HUES6 (cell line): ENCODE measurements around the gene CTBP2.

Experiments
- H3K27ac ChIP-seq: 2 replicates; pipeline ENCODE4 v1.7.0; 2013; ENCODE audit warnings: low read depth, mild to moderate bottlenecking, low read length, inconsistent platforms
- H3K27me3 ChIP-seq: 2 replicates; pipeline ENCODE4 v1.6.1; 2013; ENCODE audit warnings: low read length; ENCODE audit not compliant: control insufficient read depth, insufficient read depth
- H3K36me3 ChIP-seq: 2 replicates; pipeline ENCODE4 v1.6.1; 2013; ENCODE audit warnings: low read length; ENCODE audit not compliant: control insufficient read depth, insufficient read depth
- H3K4me1 ChIP-seq: 2 replicates; pipeline ENCODE4 v1.6.1; 2013; ENCODE audit warnings: low read length; ENCODE audit not compliant: control insufficient read depth, insufficient read depth
- H3K4me3 ChIP-seq: 2 replicates; pipeline ENCODE4 v1.5.1; 2013; ENCODE audit warnings: low read depth, low read length
- H3K9ac ChIP-seq: one replicate; pipeline ENCODE4 v1.6.1; 2013; ENCODE audit warnings: mild to moderate bottlenecking, low read length
- H3K9me3 ChIP-seq: 2 replicates; pipeline ENCODE4 v1.6.1; 2013; ENCODE audit warnings: low read depth, low read length; ENCODE audit not compliant: control insufficient read depth, insufficient read depth

The CTBP2 gene

GRCh38 chr10:125101581-125101980, 58.8 kb downstream of the CTBP2 start:
- Histone ChIP-seq H3K27ac (no peak overlapping the region), H3K4me1 (peaks cover 45% of the 10 kb centered on the region), H3K27me3 (no peaks in the 10 kb centered on the region), H3K9me3 (no peaks in the 10 kb centered on the region), H3K4me3 (no peak overlapping the region), H3K9ac (no peak overlapping the region), H3K36me3 (peaks cover 52% of the 10 kb centered on the region)

DNA sequence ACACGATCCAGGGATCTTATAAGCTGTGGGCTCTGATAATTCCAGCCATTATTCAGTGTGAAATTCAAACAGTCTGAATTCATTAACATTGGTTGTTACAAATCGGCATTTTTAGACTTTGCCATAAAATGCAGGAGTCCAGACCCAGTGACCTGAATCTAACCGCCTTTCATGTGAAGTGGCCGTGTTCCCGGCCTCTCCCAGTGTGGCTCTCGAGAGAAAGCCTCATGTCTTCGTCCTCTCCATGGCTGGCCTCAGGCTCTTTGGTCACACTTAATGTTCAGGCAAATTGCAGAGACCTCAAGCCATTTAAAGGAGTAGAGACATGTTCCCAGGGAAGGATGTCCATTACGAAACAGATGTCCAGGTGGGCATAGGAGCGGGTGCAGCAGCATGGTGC, 59.3 kb downstream of the CTBP2 start:
- no peak overlapping the region for H3K27ac ChIP-seq
- H3K4me1 ChIP-seq, result peaks cover 45% of the 10 kb centered on the region
- no peak overlapping the region for H3K9ac ChIP-seq
- peaks cover 47% of the 10 kb centered on the region for H3K36me3 ChIP-seq
- H3K4me3 ChIP-seq, result no peak overlapping the region
- H3K9me3 ChIP-seq, result no peaks in the 10 kb centered on the region
- no peaks in the 10 kb centered on the region for H3K27me3 ChIP-seq

- Histone ChIP-seq H3K9ac (no peak overlapping the region), H3K9me3 (no peaks in the 10 kb centered on the region), H3K36me3 (peaks cover 39% of the 10 kb centered on the region), H3K4me3 (no peak overlapping the region), H3K4me1 (peaks cover 57% of the 10 kb centered on the region), H3K27me3 (no peaks in the 10 kb centered on the region), H3K27ac (no peak overlapping the region)
Measured at GRCh38 chr10:125097409-125098070, 62.8 kb downstream of the CTBP2 start.

DNA sequence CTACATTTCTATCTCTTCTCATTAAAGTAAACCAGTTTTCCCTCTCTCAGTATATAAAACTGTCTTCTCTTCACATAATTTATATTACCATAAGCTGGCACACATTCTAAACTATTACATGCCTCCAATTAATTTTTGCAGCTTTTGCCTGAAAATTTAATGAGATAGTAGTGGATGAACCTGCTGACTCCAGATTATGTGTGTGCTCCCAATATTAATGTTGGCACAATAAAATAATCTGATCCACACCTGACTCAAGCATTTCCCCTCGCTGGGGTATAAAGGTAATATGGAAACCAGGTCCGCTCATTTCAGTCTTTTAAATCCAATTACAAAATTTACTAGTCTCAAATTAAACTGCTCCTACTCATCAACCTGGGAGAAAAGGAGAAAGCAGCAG, 63.4 kb downstream of the CTBP2 start:
- Histone ChIP-seq H3K36me3 (peaks cover 33% of the 10 kb centered on the region), H3K9ac (no peak overlapping the region), H3K4me3 (no peak overlapping the region), H3K9me3 (no peaks in the 10 kb centered on the region), H3K27me3 (no peaks in the 10 kb centered on the region), H3K27ac (no peak overlapping the region), H3K4me1 (peaks cover 52% of the 10 kb centered on the region)

GRCh38 chr10:125096371-125096770, 64.0 kb downstream of the CTBP2 start:
- Histone ChIP-seq H3K36me3 (peaks cover 27% of the 10 kb centered on the region), H3K9ac (no peak overlapping the region), H3K27ac (no peak overlapping the region), H3K9me3 (no peaks in the 10 kb centered on the region), H3K4me1 (peaks cover 46% of the 10 kb centered on the region), H3K27me3 (no peaks in the 10 kb centered on the region), H3K4me3 (no peak overlapping the region)

DNA sequence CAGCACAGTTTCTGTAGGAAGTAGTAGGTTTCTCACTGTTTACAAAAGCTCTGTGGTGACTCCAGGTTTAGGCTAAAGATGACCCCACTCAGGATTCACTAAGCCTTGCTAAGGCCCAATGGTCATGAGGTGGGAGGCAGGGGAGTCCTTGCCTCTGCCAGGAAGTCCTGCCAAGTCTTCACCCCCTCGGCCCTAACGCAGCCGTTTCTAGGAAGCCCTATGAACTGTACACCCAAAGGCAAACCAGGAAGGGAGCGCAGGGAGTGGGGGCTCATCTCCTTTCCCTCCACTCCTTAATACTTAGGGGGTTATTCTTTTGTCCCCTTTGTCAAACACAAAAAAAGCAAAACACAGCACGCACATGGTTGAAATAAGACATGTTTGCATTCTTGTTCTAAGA, 64.6 kb downstream of the CTBP2 start:
- Histone ChIP-seq H3K36me3 (peaks cover 25% of the 10 kb centered on the region), H3K4me3 (no peak overlapping the region), H3K27ac (no peak overlapping the region), H3K9ac (no peak overlapping the region), H3K9me3 (no peaks in the 10 kb centered on the region), H3K27me3 (no peaks in the 10 kb centered on the region), H3K4me1 (peaks cover 40% of the 10 kb centered on the region)

DNA sequence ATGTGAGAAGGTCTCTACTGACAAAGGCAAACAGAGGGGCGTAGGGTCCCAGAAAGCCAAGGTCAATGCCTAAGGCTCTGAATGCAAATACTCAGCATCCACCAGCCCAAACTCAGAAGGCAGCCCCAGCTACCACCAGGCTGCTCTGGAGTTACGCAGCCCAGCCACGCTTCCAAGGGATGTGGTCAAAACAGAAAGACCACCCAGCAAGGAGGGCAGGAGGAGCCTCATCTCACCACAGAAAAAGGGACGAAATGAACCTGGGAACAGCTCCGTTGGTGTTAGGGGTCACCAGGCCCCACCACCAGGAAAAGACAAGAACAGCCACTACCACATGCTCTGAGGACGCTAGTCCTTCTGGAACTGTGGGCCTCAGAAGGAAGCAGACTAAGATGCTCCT, 65.1 kb downstream of the CTBP2 start:
- H3K4me3 ChIP-seq, result no peak overlapping the region
- no peaks in the 10 kb centered on the region for H3K9me3 ChIP-seq
- H3K27ac ChIP-seq, result no peak overlapping the region
- peaks cover 40% of the 10 kb centered on the region for H3K4me1 ChIP-seq
- H3K36me3 ChIP-seq, result peaks cover 27% of the 10 kb centered on the region
- H3K27me3 ChIP-seq, result no peaks in the 10 kb centered on the region
- no peak overlapping the region for H3K9ac ChIP-seq

DNA sequence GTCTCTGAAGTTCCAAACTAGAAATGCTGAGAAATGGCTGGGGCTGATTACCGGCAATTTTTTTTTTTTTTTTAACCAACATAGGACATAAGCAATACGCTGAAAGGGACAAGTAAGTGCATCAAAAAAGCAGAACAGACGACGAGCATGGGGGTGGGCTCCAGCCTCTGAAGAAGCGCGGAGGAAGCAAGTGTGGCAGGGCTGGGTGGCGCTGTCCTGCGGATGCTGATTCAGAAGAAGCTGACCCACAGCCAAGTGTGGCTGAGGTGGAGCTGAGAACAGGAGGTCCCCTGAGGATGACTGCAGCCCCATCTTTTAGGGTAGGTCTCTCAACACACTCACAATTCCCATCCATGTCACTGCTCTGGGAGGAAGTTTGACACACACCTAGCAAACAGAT, 65.6 kb downstream of the CTBP2 start:
- Histone ChIP-seq H3K9me3 (no peaks in the 10 kb centered on the region), H3K27ac (no peak overlapping the region), H3K9ac (no peak overlapping the region), H3K4me1 (peaks cover 40% of the 10 kb centered on the region), H3K27me3 (no peaks in the 10 kb centered on the region), H3K36me3 (peaks cover 25% of the 10 kb centered on the region), H3K4me3 (no peak overlapping the region)

GRCh38 chr10:125093974-125094705, 66.2 kb downstream of the CTBP2 start:
- Histone ChIP-seq H3K36me3 (peaks cover 32% of the 10 kb centered on the region), H3K4me3 (no peak overlapping the region)

DNA sequence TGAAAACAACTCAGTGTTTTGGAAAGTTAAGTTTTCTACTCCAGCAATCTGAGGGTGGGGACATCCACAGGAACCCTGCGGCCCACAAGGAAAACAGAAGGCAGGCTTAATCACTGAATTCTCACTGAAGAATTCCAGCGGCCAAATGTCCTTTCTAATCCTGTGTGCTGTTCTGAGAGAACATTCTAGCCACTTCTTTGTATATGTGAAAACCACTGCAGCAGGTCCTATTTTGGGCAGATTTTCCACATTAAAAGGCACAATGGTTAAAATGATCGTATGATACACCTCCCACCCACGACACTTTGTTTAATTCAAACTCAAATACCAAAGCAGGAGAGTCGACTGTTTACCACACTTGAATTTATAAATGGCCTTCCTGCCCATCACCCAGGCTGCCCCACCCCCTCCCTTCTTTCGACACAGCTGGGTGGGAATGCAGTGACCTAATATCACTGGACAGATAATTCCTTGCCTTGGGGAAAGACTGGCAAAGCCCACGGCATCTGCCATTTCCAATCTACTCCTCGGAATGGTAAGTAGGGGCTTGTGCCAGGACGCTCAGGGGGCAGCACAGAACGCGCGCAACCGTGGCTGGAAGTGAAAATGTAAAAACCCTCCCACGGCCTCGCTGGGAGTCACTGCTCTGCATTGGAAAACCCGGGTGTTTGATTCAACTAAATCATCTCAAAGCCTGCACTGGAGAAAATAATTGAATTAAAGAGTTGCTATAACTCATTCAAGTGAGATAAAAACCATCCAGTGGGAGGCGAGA, 67.0 kb downstream of the CTBP2 start:
- no peak overlapping the region for H3K4me3 ChIP-seq
- H3K9me3 ChIP-seq, result no peaks in the 10 kb centered on the region

More at GRCh38 chr10:125093974-125094705, 66.2 kb downstream of the CTBP2 start:
- Histone ChIP-seq H3K27me3 (no peaks in the 10 kb centered on the region), H3K9ac (no peak overlapping the region), H3K27ac (no peak overlapping the region), H3K4me1 (peaks cover 37% of the 10 kb centered on the region), H3K9me3 (no peaks in the 10 kb centered on the region)

GRCh38 chr10:125092564-125093031, 67.8 kb downstream of the CTBP2 start:
- Histone ChIP-seq H3K36me3 (peaks cover 43% of the 10 kb centered on the region), H3K4me1 (peaks cover 34% of the 10 kb centered on the region), H3K9ac (no peak overlapping the region), H3K4me3 (no peak overlapping the region), H3K27me3 (no peaks in the 10 kb centered on the region), H3K27ac (no peak overlapping the region), H3K9me3 (no peaks in the 10 kb centered on the region)

More for the DNA sequence above, 67.0 kb downstream of the CTBP2 start:
- Histone ChIP-seq H3K36me3 (peaks cover 35% of the 10 kb centered on the region), H3K27me3 (no peaks in the 10 kb centered on the region), H3K27ac (no peak overlapping the region), H3K9ac (no peak overlapping the region), H3K4me1 (peaks cover 34% of the 10 kb centered on the region)
